Psoas muscle (tissue), 8 donors: Measurements from ENCODE around the gene ZNF268. TPM values are rescaled to one million over a fixed set of nuclear protein-coding genes. Genes with fewer than 3 reads are reported as not detected.

Source experiments
- ATAC-seq, 4 donors: fragments of 200-7000 bp; cut with Tn5 transposase; one replicate each; pipeline ENCODE4 v1.9.1; 2020; ENCODE audit warnings: moderate library complexity in 3 of 4, mild to moderate bottlenecking in 2 of 4
- DNase-seq, 2 donors: peaks; one replicate each; pipeline ENCODE4 v3.0.0-alpha.2; 2020
- H3K27ac ChIP-seq: fragments of 200-600 bp; one replicate; pipeline ENCODE4 v1.8.0; 2022
- H3K27me3 ChIP-seq, 3 donors: fragments of 200-600 bp in 1 of 3; one replicate each; pipeline versions ENCODE4 v1.6.1 to v1.8.0; 2013 to 2022; ENCODE audit warnings: low read length in 2 of 3, mild to moderate bottlenecking in 2 of 3, moderate library complexity in 1 of 3; ENCODE audit not compliant: insufficient read depth in 3 of 3
- H3K36me3 ChIP-seq, 2 donors: fragments of 200-600 bp in 1 of 2; one replicate each; pipeline versions ENCODE4 v1.6.1 to v1.8.0; 2013 to 2022; ENCODE audit warnings: low read depth in 1 of 2, mild to moderate bottlenecking in 1 of 2, moderate library complexity in 1 of 2; ENCODE audit not compliant: insufficient read depth in 1 of 2
- H3K4me1 ChIP-seq: fragments of 200-600 bp; one replicate; pipeline ENCODE4 v1.8.0; 2022
- H3K4me3 ChIP-seq: fragments of 200-600 bp; one replicate; pipeline ENCODE4 v1.8.0; 2022; ENCODE audit warnings: mild to moderate bottlenecking
- H3K9me3 ChIP-seq: fragments of 200-600 bp; one replicate; pipeline ENCODE4 v1.8.0; 2022
- CTCF ChIP-seq: fragments of 200-600 bp; IDR thresholded peaks from one replicate; pipeline ENCODE4 v1.8.0; 2022; ENCODE audit warnings: antibody characterized with exemption
- WGBS, 3 donors: extraction: QIAGEN DNeasy Blood & Tissue Kit; methylation state at CpG; one replicate each; pipeline versions ENCODE4 v1.1.6 to v1.1.7; 2013; 5-methylcytosine and 5-hydroxymethylcytosine counted together
- intact Hi-C, 2 donors: fragments of 100-400 bp; cut with DNase I; formaldehyde crosslinking; loops; one replicate each; pipeline versions ENCODE4 v1.11.0 to v1.14.2; 2022
- polyA plus RNA-seq, 3 donors: library from polyadenylated mRNA; stranded (reverse); fragments of 200-250 nt; gene quantifications; one replicate each; pipeline ENCODE4 v1.2.3, GENCODE V29; 2013
- total RNA-seq, 4 donors: library from RNA; stranded (reverse); fragmentation: NEBNext Ultra II Directional in 2 of 4; extraction: Animal tissue kit (Norgen Biotek cat#: 25700) in 2 of 4; gene quantifications; one replicate each; pipeline versions ENCODE4 v1.2.1 to v1.2.4, GENCODE V29; 2021 to 2023
- donor health status: healthy with polysubstance abuse.
- donor health status: DM: no; HTN: no; CAD: no; lungs with moderate emphysema.
- donor health status: Bipolar disorder and iron deficiency.
- donor health status: healthy.
- donor health status: DM: yes; HTN: yes; CAD: no.
- donor health status: DM: no; HTN: no; CAD: no.
- donor health status: DM: no; HTN: no; CAD: no.
- donor health status: DM: yes; HTN: yes; CAD: no.

ZNF268 gene
- total and polyA plus RNA-seq, 7 donors, result 1.1 to 6.4 (median 5.6) TPM

DNA sequence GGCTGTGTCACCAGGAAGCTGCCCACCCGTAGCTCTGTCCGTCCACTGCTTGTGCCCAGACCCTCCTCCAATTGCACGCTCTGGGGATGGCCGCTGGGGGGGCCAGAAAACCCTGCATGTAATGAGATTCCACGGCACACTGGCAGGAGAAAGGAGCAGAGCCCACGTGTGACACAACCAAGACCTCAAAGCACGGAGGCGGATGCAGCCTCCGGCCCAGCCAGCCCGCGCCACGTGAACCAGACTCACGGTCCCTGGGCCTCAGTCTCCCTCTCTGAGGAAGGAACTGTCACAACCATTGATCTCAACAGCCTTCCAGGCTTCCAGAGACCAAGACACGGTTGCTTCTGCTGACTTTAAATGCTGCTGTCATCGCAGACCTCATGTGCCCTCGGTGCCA, 39.9 kb downstream of the ZNF268 start:
- WGBS, 3 donors, result 82 to 85% (median 83%) methylated on average over 16 of the region's 16 CpGs
- no peak for ATAC-seq
- no peak for TF ChIP-seq CTCF
- no peak for DNase-seq
- H3K27me3 ChIP-seq, result no peaks in the 10 kb centered on the region
- H3K4me1 ChIP-seq, result no peaks in the 10 kb centered on the region
- H3K36me3 ChIP-seq, result no peaks in the 10 kb centered on the region
- intact Hi-C loops, result no loop called here
- peaks cover 6% of the 10 kb centered on the region for H3K9me3 ChIP-seq
- no peak overlapping the region for H3K27ac ChIP-seq
- H3K4me3 ChIP-seq, result no peak overlapping the region

DNA sequence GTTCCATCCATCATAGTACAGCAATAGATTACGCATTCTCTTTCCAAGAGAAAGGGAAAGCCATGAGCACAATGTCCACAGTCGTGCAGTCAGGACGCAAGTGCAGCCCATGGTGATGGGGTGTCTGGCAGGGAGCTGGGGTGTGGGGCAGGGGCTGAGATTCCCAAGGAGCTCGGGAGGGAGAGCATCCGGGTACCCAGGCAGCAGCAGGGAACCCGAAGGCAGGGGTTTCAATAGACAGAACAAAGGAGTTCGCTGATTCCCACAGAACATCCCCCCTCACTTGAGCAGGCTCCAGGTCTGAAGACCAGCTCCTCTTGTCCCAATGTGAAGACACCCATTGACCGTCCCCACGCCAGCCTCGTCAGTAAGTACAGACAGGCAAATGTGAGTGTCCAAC, 40.9 kb downstream of the ZNF268 start:
- 80 to 87% (median 83%) methylated on average over 10 of the region's 10 CpGs for whole genome bisulfite sequencing, 3 donors
- intact Hi-C loops, result no loop called here
- no peak for TF ChIP-seq CTCF
- Histone ChIP-seq H3K9me3 (peaks cover 1% of the 10 kb centered on the region), H3K4me3 (no peak overlapping the region), H3K4me1 (no peaks in the 10 kb centered on the region), H3K27me3 (no peaks in the 10 kb centered on the region), H3K36me3 (no peaks in the 10 kb centered on the region), H3K27ac (no peak overlapping the region)
- no peak for DNase-seq
- no peak for ATAC-seq

GRCh38 chr12:133225527-133225926, 44.2 kb downstream of the ZNF268 start:
- intact Hi-C loops, result no loop called here
- Histone ChIP-seq H3K9me3 (no peaks in the 10 kb centered on the region), H3K27me3 (no peaks in the 10 kb centered on the region), H3K36me3 (no peaks in the 10 kb centered on the region), H3K4me3 (no peak overlapping the region), H3K4me1 (no peaks in the 10 kb centered on the region), H3K27ac (no peak overlapping the region)
- ATAC-seq (no peak), DNase-seq (no peak)
- no peak for TF ChIP-seq CTCF
- 72 to 84% (median 79%) methylated on average over 4 of the region's 4 CpGs for WGBS, 3 donors

DNA sequence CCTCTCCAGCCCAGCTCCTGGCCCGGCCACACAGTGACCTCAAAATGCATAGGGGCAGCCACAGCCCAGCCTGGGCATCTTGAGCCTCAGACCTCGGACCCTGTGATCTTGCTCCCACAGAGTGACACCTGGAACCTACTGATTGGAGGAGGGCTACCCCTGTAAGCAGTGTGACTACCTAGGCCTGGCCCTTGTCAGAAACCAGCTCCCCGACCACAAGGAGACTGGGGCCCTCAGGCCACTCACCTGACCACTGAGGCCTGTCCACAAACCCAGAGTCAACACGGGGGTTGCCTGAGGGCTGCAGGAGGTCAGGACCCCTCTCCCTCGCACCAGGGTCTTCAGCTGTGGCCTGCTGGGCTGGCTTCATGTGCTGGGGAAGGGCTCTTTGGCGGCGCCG, 45.4 kb downstream of the ZNF268 start:
- DNase-seq (no peak), ATAC-seq (no peak)
- Histone ChIP-seq H3K4me3 (no peak overlapping the region), H3K4me1 (no peaks in the 10 kb centered on the region), H3K9me3 (no peaks in the 10 kb centered on the region), H3K27me3 (no peaks in the 10 kb centered on the region), H3K27ac (no peak overlapping the region), H3K36me3 (no peaks in the 10 kb centered on the region)
- intact Hi-C loops, result no loop called here
- no peak for TF ChIP-seq CTCF
- WGBS, 3 donors, result 79 to 82% (median 82%) methylated on average over 8 of the region's 8 CpGs

GRCh38 chr12:133227281-133227852, 46.1 kb downstream of the ZNF268 start:
- H3K27ac ChIP-seq, result no peak overlapping the region
- TF ChIP-seq CTCF, result no peak
- H3K4me1 ChIP-seq, result no peaks in the 10 kb centered on the region
- no peaks in the 10 kb centered on the region for H3K9me3 ChIP-seq
- ATAC-seq (no peak), DNase-seq (no peak)
- intact Hi-C loops, result no loop called here
- H3K4me3 ChIP-seq, result no peak overlapping the region
- no peaks in the 10 kb centered on the region for H3K36me3 ChIP-seq
- H3K27me3 ChIP-seq, result no peaks in the 10 kb centered on the region
- WGBS, 3 donors, result 61 to 68% (median 63%) methylated on average over 7 of the region's 7 CpGs
